Smooth muscle cell (in vitro differentiated cells): ENCODE measurements around the gene GCNT1. TPM values are rescaled to one million over a fixed set of nuclear protein-coding genes. Genes with fewer than 3 reads are reported as not detected.

ENCODE experiments used
- DNase-seq: peaks from one replicate; lab custom pipeline; 2025; ENCODE audit not compliant: unreplicated experiment; lab: John Stamatoyannopoulos, UW
- H2AFZ ChIP-seq: fragments of 200-600 bp; sonication (generic); 2 replicates; pipeline ENCODE4 v1.6.0; 2016; ENCODE audit warnings: antibody characterized with exemption, low read depth, mild to moderate bottlenecking
- H3F3A ChIP-seq: fragments of 200-600 bp; sonication (generic); 2 replicates; pipeline ENCODE4 v1.6.0; 2017; ENCODE audit warnings: antibody characterized with exemption, low read depth
- H3K27ac ChIP-seq: fragments of 200-600 bp; sonication (generic); 2 replicates; pipeline ENCODE4 v1.5.1; 2016; ENCODE audit warnings: low read depth, mild to moderate bottlenecking
- H3K27me3 ChIP-seq: fragments of 200-600 bp; sonication (generic); 2 replicates; pipeline ENCODE4 v1.6.1; 2016; ENCODE audit warnings: low read depth, mild to moderate bottlenecking
- H3K36me3 ChIP-seq: fragments of 200-600 bp; sonication (generic); 2 replicates; pipeline ENCODE4 v1.5.1; 2016; ENCODE audit warnings: low read depth
- H3K4me1 ChIP-seq: fragments of 200-600 bp; sonication (generic); 2 replicates; pipeline ENCODE4 v1.5.1; 2016; ENCODE audit warnings: low read depth
- H3K4me2 ChIP-seq: fragments of 200-600 bp; sonication (generic); 2 replicates; pipeline ENCODE4 v1.6.0; 2016; ENCODE audit warnings: mild to moderate bottlenecking
- H3K4me3 ChIP-seq: fragments of 200-600 bp; sonication (generic); 2 replicates; pipeline ENCODE4 v1.5.1; 2016; ENCODE audit warnings: mild to moderate bottlenecking
- H3K79me2 ChIP-seq: fragments of 200-600 bp; sonication (generic); 2 replicates; pipeline ENCODE4 v1.6.0; 2016; ENCODE audit warnings: low read depth, mild to moderate bottlenecking
- H3K9ac ChIP-seq: fragments of 200-600 bp; sonication (generic); 2 replicates; pipeline ENCODE4 v1.6.0; 2016; ENCODE audit warnings: low read depth
- H3K9me3 ChIP-seq: fragments of 200-600 bp; sonication (generic); replicated peaks from 2 replicates; pipeline ENCODE4 v1.5.1; 2016; ENCODE audit warnings: low read depth
- H4K20me1 ChIP-seq: fragments of 200-600 bp; sonication (generic); 2 replicates; pipeline ENCODE4 v1.6.0; 2016; ENCODE audit warnings: low read depth
- CTCF ChIP-seq: fragments of 200-600 bp; sonication (generic); IDR thresholded peaks from 2 replicates; pipeline ENCODE4 v1.5.1; 2017; ENCODE audit warnings: borderline replicate concordance, mild to moderate bottlenecking, antibody characterized with exemption; ENCODE audit not compliant: insufficient read depth, poor library complexity, severe bottlenecking
- WGBS: methylation state at CpG from one replicate; pipeline ENCODE4 v1.1.7; 2016; ENCODE audit warnings: low lambda C conversion rate; 5-methylcytosine and 5-hydroxymethylcytosine counted together
- polyA plus RNA-seq: library from polyadenylated mRNA; unstranded; fragments of >200 nt; fragmentation: Nextera tagmentation; extraction: Ambion mirVana; gene quantifications from 2 replicates; pipeline ENCODE4 v1.2.1, GENCODE V29; 2016
- total RNA-seq: library from RNA; depleted of rRNA; stranded (reverse); fragments of >200 nt; gene quantifications from 2 replicates; pipeline ENCODE4 v1.2.3, GENCODE V29; 2014

The GCNT1 gene
- total and polyA plus RNA-seq, 2 experiments from 2014 or later = 4.9 to 7.1 TPM

- H3K4me3 ChIP-seq = no peak overlapping the region
- no peaks in the 10 kb centered on the region for H3K27me3 ChIP-seq
- no peaks in the 10 kb centered on the region for H3K36me3 ChIP-seq
- H3K79me2 ChIP-seq = no peaks in the 10 kb centered on the region
- TF ChIP-seq CTCF = no peak
- H3K27ac ChIP-seq = peak overlapping the region; percentile 30
- no peaks in the 10 kb centered on the region for H3F3A ChIP-seq
- no peak for DNase-seq
- H2AFZ ChIP-seq = no peak overlapping the region
- H4K20me1 ChIP-seq = no peaks in the 10 kb centered on the region
- no peaks in the 10 kb centered on the region for H3K4me1 ChIP-seq
- peak overlapping the region; percentile 55 for H3K4me2 ChIP-seq
- no peaks in the 10 kb centered on the region for H3K9me3 ChIP-seq
- H3K9ac ChIP-seq = no peak overlapping the region
- 78% methylated on average over 1 of the region's 1 CpG for WGBS
Measured at GRCh38 chr9:76534026-76534425, 75.0 kb downstream of the GCNT1 start.

GRCh38 chr9:76537150-76537646, 78.2 kb downstream of the GCNT1 start:
- no peak for DNase-seq

GRCh38 chr9:76539180-76539579, 80.2 kb downstream of the GCNT1 start:
- Histone ChIP-seq H3K79me2 (no peaks in the 10 kb centered on the region), H3K4me2 (no peak overlapping the region), H2AFZ (no peak overlapping the region), H3K27ac (no peak overlapping the region), H3K9ac (no peak overlapping the region), H3K4me1 (no peaks in the 10 kb centered on the region), H3K4me3 (no peak overlapping the region), H3K27me3 (no peaks in the 10 kb centered on the region), H4K20me1 (no peaks in the 10 kb centered on the region), H3K36me3 (no peaks in the 10 kb centered on the region), H3F3A (no peaks in the 10 kb centered on the region), H3K9me3 (no peaks in the 10 kb centered on the region)
- 97% methylated on average over 1 of the region's 1 CpG for WGBS
- DNase-seq = no peak
- no peak for TF ChIP-seq CTCF

More at GRCh38 chr9:76537150-76537646, 78.2 kb downstream of the GCNT1 start:
- H3K27me3 ChIP-seq = no peaks in the 10 kb centered on the region
- WGBS = 77% methylated on average over 9 of the region's 9 CpGs
- no peak overlapping the region for H3K9ac ChIP-seq
- H3K79me2 ChIP-seq = no peaks in the 10 kb centered on the region
- H3K27ac ChIP-seq = no peak overlapping the region
- no peak for TF ChIP-seq CTCF
- H3K4me2 ChIP-seq = no peak overlapping the region
- H3K4me3 ChIP-seq = no peak overlapping the region
- no peak overlapping the region for H2AFZ ChIP-seq
- no peaks in the 10 kb centered on the region for H3K36me3 ChIP-seq
- H3K4me1 ChIP-seq = no peaks in the 10 kb centered on the region
- H4K20me1 ChIP-seq = no peaks in the 10 kb centered on the region
- H3K9me3 ChIP-seq = no peaks in the 10 kb centered on the region
- H3F3A ChIP-seq = no peaks in the 10 kb centered on the region

- Histone ChIP-seq H3K79me2 (no peaks in the 10 kb centered on the region), H3F3A (no peaks in the 10 kb centered on the region), H4K20me1 (no peaks in the 10 kb centered on the region), H3K36me3 (no peaks in the 10 kb centered on the region), H3K9me3 (no peaks in the 10 kb centered on the region), H3K4me2 (no peak overlapping the region), H3K4me3 (no peak overlapping the region), H2AFZ (no peak overlapping the region), H3K27me3 (no peaks in the 10 kb centered on the region), H3K4me1 (no peaks in the 10 kb centered on the region), H3K27ac (no peak overlapping the region), H3K9ac (no peak overlapping the region)
- TF ChIP-seq CTCF = no peak
- no peak for DNase-seq
- WGBS = 86% methylated on average over 5 of the region's 5 CpGs
Measured at GRCh38 chr9:76542360-76542759, 83.4 kb downstream of the GCNT1 start.
